Upper lobe of left lung (tissue), 6 donors: ENCODE data around the gene R3HDM2. TPM values are rescaled to one million over a fixed set of nuclear protein-coding genes. Genes with fewer than 3 reads are reported as not detected.
"Not testable (repeated sequence)": the region's sequence is repeated elsewhere in the genome, so short reads cannot be mapped to it uniquely, and the experiment has no call there.

Experiments
- ATAC-seq, 2 donors: fragments of 200-7000 bp; cut with Tn5 transposase; one replicate each; pipeline ENCODE4 v1.9.1; 2022; ENCODE audit warnings: mild to moderate bottlenecking in 2 of 2, moderate library complexity in 2 of 2; ENCODE audit not compliant: low FRiP score in 2 of 2
- DNase-seq, 2 donors: peaks; one replicate each; pipeline ENCODE4 v3.0.0-alpha.2; 2019 to 2020
- H3K27ac ChIP-seq, 4 donors: fragments of 200-600 bp; sonication (generic); one replicate each; pipeline ENCODE4 v1.5.1; 2016 to 2019
- H3K27me3 ChIP-seq, 4 donors: fragments of 200-600 bp; sonication (generic); one replicate each; pipeline ENCODE4 v1.5.1; 2017 to 2019
- H3K36me3 ChIP-seq, 4 donors: fragments of 200-600 bp; sonication (generic); one replicate each; pipeline ENCODE4 v1.5.1; 2016 to 2019
- H3K4me1 ChIP-seq, 4 donors: fragments of 200-600 bp; sonication (generic); one replicate each; pipeline ENCODE4 v1.5.1; 2018 to 2019
- H3K4me3 ChIP-seq, 4 donors: fragments of 200-600 bp; sonication (generic); one replicate each; pipeline ENCODE4 v1.5.1; 2017 to 2019; ENCODE audit warnings: mild to moderate bottlenecking in 2 of 4, moderate library complexity in 1 of 4
- H3K9me3 ChIP-seq, 4 donors: fragments of 200-600 bp; sonication (generic); one replicate each; pipeline ENCODE4 v1.5.1; 2018 to 2019
- CTCF ChIP-seq, 6 experiments: fragments of 450-650 bp in 4 of 6; fragments of 200-600 bp in 2 of 6; sonication (generic) in 2 of 6; IDR thresholded peaks; one replicate each; pipeline ENCODE4 v1.5.1; 2016 to 2019; ENCODE audit warnings: antibody characterized with exemption in 6 of 6
- EP300 ChIP-seq, 4 donors: sonication (generic); formaldehyde crosslinking; IDR thresholded peaks; one replicate each; pipeline ENCODE4 v1.5.1; 2017; ENCODE audit warnings: antibody characterized with exemption in 4 of 4, control low read depth in 2 of 4
- POLR2A ChIP-seq, 4 donors: fragments of 450-650 bp; IDR thresholded peaks; one replicate each; pipeline ENCODE4 v1.5.1; 2016 to 2017; ENCODE audit warnings: antibody characterized with exemption in 4 of 4, mild to moderate bottlenecking in 2 of 4
- POLR2AphosphoS5 ChIP-seq, 2 donors: sonication (generic); formaldehyde crosslinking; IDR thresholded peaks; one replicate each; pipeline ENCODE4 v1.5.1; 2017; ENCODE audit warnings: antibody characterized with exemption in 2 of 2
- WGBS, 2 donors: methylation state at CpG; one replicate each; pipeline ENCODE4 v1.1.5; 2017 to 2018; 5-methylcytosine and 5-hydroxymethylcytosine counted together
- total RNA-seq, 6 donors: library from RNA; depleted of rRNA in 4 of 6; stranded (reverse); fragments of >200 nt in 4 of 6; gene quantifications; one replicate each; pipeline versions ENCODE4 v1.1.0 to v1.2.1, GENCODE V29; 2016 to 2021
- donor health status: DM: no; HTN: no; CAD: no; lungs with moderate emphysema.
- donor health status: DM: no; HTN: yes; CAD: no; lungs with severe emphysema.

The R3HDM2 gene
- total RNA-seq, 6 donors from 2014 or later = 39.2 to 94.3 (median 59.2) TPM

DNA sequence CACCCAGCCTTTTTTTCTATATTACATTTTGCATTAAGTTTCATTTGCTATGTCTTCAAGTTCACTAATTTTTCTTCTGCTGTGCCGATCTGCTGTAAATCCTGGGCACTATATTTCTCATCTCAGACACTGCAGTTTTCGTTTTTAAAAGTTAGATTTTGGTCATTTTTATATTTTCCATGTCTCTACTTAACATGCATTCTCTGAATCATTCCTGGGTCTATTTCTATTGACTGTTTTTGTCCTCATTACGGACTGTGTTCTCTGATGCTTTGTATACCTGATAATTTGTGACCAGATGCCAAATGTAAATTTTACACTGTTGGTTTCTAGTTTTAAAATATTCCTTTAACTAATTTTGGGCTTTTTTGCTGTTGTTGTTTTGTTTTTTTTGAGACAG is 64.5 kb downstream of the R3HDM2 start:
- ATAC-seq (no peak), DNase-seq (no peak)
- no peak overlapping the region for H3K27ac ChIP-seq
- peaks cover 0 to 11% (median 6%) of the 10 kb centered on the region in 4 donors for H3K4me1 ChIP-seq
- 97 to 99% methylated on average over 3 of the region's 3 CpGs for WGBS, 2 donors
- no peaks in the 10 kb centered on the region for H3K27me3 ChIP-seq
- H3K36me3 ChIP-seq = no peaks in the 10 kb centered on the region
- H3K4me3 ChIP-seq = no peak overlapping the region
- H3K9me3 ChIP-seq = no peaks in the 10 kb centered on the region
- TF ChIP-seq POLR2AphosphoS5 (IDR thresholded peaks at IDR 0.05) (no peak), CTCF (IDR thresholded peaks at IDR 0.05) (no peak), POLR2A (IDR thresholded peaks at IDR 0.05) (no peak), EP300 (IDR thresholded peaks at IDR 0.05) (no peak)

DNA sequence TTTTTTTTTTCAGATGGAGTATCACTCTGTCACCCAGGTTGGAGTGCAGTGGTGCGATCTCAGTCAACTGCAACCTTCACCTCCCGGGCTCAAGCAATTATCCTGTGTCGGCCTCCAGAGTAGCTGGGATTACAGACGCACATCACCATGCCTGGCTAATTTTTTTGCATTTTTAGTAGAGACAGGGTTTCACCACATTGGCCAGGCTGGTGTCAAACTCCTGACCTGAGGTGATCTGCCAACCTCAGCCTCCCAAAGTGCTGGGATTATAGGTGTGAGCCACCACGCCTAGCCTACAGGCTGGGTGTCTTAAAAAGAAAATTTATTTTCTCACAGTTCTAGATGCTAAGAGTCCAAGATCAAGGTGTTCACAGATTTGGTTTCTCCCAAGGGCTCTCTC is 66.7 kb downstream of the R3HDM2 start:
- H3K36me3 ChIP-seq, H3K27ac ChIP-seq, H3K4me3 ChIP-seq, DNase-seq, H3K9me3 ChIP-seq, ATAC-seq, H3K27me3 ChIP-seq: not testable (repeated sequence)
- 96 to 98% methylated on average over 5 of the region's 5 CpGs for WGBS, 2 donors
- H3K4me1 ChIP-seq = peaks cover 0 to 11% (median 2%) of the 10 kb centered on the region in 4 donors

GRCh38 chr12:57360468-57360867 is 70.4 kb downstream of the R3HDM2 start:
- peaks cover 0 to 5% (median 0%) of the 10 kb centered on the region in 4 donors for H3K36me3 ChIP-seq
- no peak overlapping the region for H3K4me3 ChIP-seq
- H3K4me1 ChIP-seq = no peaks in the 10 kb centered on the region
- TF ChIP-seq POLR2A (IDR thresholded peaks at IDR 0.05) (no peak), CTCF (IDR thresholded peaks at IDR 0.05) (no peak), EP300 (IDR thresholded peaks at IDR 0.05) (no peak), POLR2AphosphoS5 (IDR thresholded peaks at IDR 0.05) (no peak)
- H3K27ac ChIP-seq = no peak overlapping the region
- 95 to 97% methylated on average over 8 of the region's 8 CpGs for WGBS, 2 donors
- no peaks in the 10 kb centered on the region for H3K9me3 ChIP-seq
- no peak for DNase-seq
- H3K27me3 ChIP-seq = no peaks in the 10 kb centered on the region
- ATAC-seq = no peak

DNA sequence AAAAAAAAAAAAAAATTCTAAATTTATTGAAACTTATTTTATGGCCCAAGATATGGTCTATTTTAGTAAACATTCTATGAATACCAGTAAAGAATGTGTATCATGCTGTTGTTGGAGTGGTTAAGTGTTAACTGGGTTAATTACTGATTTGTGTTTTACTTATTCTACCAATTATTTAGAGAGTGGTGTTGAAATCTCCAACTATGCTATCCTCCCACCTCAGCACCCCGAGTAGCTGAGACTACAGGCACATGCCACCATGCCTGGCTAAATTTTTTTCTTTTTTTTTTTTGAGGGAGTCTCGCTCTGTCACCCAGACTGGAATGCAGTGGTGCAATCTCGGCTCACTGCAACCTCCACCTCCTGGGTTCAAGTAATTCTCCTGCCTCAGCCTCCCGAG is 72.2 kb downstream of the R3HDM2 start:
- no peak overlapping the region for H3K4me3 ChIP-seq
- DNase-seq (no peak), ATAC-seq (no peak)
- peaks cover 0 to 5% (median 0%) of the 10 kb centered on the region in 4 donors for H3K36me3 ChIP-seq
- H3K4me1 ChIP-seq = no peaks in the 10 kb centered on the region
- WGBS, 2 donors = 92 to 96% methylated on average over 4 of the region's 4 CpGs
- H3K27ac ChIP-seq = no peak overlapping the region
- TF ChIP-seq CTCF (IDR thresholded peaks at IDR 0.05) (no peak), EP300 (IDR thresholded peaks at IDR 0.05) (no peak), POLR2AphosphoS5 (IDR thresholded peaks at IDR 0.05) (no peak), POLR2A (IDR thresholded peaks at IDR 0.05) (no peak)
- H3K27me3 ChIP-seq = no peaks in the 10 kb centered on the region
- no peaks in the 10 kb centered on the region for H3K9me3 ChIP-seq

DNA sequence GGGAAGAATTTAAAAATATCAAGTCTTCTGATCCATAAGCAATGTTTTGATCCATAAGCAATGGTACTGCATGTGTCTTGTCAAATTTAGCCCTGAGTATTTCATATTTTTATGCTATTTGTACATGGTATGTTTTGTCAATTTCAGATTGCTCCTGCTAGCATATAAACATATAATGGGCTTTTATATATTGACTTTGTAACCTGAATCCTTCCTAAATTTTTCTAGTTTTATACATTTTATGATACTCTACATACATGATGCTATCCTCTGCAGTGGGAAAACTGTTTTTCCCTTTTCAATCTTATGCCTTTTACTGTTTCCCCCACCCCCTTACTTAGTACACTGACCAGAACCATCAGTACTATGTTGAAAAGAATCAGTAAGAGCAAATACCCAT is 75.1 kb downstream of the R3HDM2 start:
- no peak for TF ChIP-seq POLR2AphosphoS5 (IDR thresholded peaks at IDR 0.05)
- no peak for TF ChIP-seq CTCF (IDR thresholded peaks at IDR 0.05)
- TF ChIP-seq EP300 (IDR thresholded peaks at IDR 0.05) = no peak
- TF ChIP-seq POLR2A (IDR thresholded peaks at IDR 0.05) = no peak
- no peak overlapping the region for H3K4me3 ChIP-seq
- ATAC-seq (no peak), DNase-seq (no peak)
- H3K9me3 ChIP-seq = no peaks in the 10 kb centered on the region
- peaks cover 0 to 5% (median under 1%) of the 10 kb centered on the region in 4 donors for H3K36me3 ChIP-seq
- H3K27me3 ChIP-seq = no peaks in the 10 kb centered on the region
- no peaks in the 10 kb centered on the region for H3K4me1 ChIP-seq
- no peak overlapping the region for H3K27ac ChIP-seq
